ENCODE results near the gene APMAP. TPM values are rescaled to one million over a fixed set of nuclear protein-coding genes. Genes with fewer than 3 reads are reported as not detected.

The APMAP gene
- total RNA-seq, 1 experiment from 2014 or later = 67.8 TPM

- Histone ChIP-seq H2AK5ac (ENCODE audit: insufficient read length, low read length) (no peak overlapping the region), H2BK12ac (ENCODE audit: insufficient read length, low read depth, low read length) (no peak overlapping the region), H2BK15ac (ENCODE audit: low read depth, low read length) (no peak overlapping the region), H3K18ac (ENCODE audit: insufficient read length, low read depth, low read length) (no peak overlapping the region), H3K27me3 (ENCODE audit: insufficient read depth, low read length) (no peaks in the 10 kb centered on the region), H2AFZ (ENCODE audit: low read length) (no peak overlapping the region), H3K79me2 (ENCODE audit: insufficient read depth, low read length) (no peaks in the 10 kb centered on the region), H3K4me2 (ENCODE audit: insufficient read depth, insufficient read length, low read length) (no peak overlapping the region), H3K79me1 (ENCODE audit: insufficient read depth, low read depth, low read length, poor library complexity, severe bottlenecking) (no peaks in the 10 kb centered on the region), H4K8ac (replicated peaks; ENCODE audit: insufficient read length, low read depth, low read length) (no peak overlapping the region), H2BK5ac (ENCODE audit: insufficient read length, low read length) (no peak overlapping the region), H3K23me2 (ENCODE audit: insufficient read length, low read depth, low read length, poor library complexity, severe bottlenecking) (no peaks in the 10 kb centered on the region), H3K27ac (ENCODE audit: insufficient read length, low read depth, low read length) (no peak overlapping the region), H2BK20ac (ENCODE audit: low read depth, low read length, poor library complexity, severe bottlenecking) (no peak overlapping the region), H3K23ac (ENCODE audit: insufficient read length, low read depth, low read length) (no peak overlapping the region), H3K9ac (ENCODE audit: extremely low read depth, insufficient read length, low read length) (no peak overlapping the region), H3K9me3 (ENCODE audit: control insufficient read depth, low read depth, low read length) (no peaks in the 10 kb centered on the region), H4K20me1 (ENCODE audit: control insufficient read depth, insufficient read depth, insufficient read length) (no peaks in the 10 kb centered on the region), H3K4ac (ENCODE audit: low read depth, low read length) (no peak overlapping the region), H2BK120ac (ENCODE audit: low read depth, low read length, poor library complexity, severe bottlenecking) (no peak overlapping the region), H4K91ac (ENCODE audit: insufficient read length, low read depth, low read length) (no peak overlapping the region), H3K14ac (ENCODE audit: insufficient read depth, low read length) (no peak overlapping the region), H3T11ph (ENCODE audit: low read length) (no peak overlapping the region), H3K4me1 (ENCODE audit: insufficient read depth, low read length) (no peaks in the 10 kb centered on the region), H3K56ac (ENCODE audit: insufficient read length, low read depth, low read length) (no peak overlapping the region), H4K5ac (ENCODE audit: insufficient read length, low read depth, low read length) (no peak overlapping the region)
- H3K4me3 Mint-ChIP-seq = no peak overlapping the region
- peaks cover 25% of the 10 kb centered on the region for H3K27me3 Mint-ChIP-seq (ENCODE audit: low read depth)
- no peak for DNase-seq
- no peak for TF ChIP-seq CTCF (conservative IDR thresholded peaks at IDR 0.05)
- no peak overlapping the region for H3K27ac Mint-ChIP-seq
- WGBS (ENCODE audit: extremely low coverage, insufficient read length, low lambda C conversion rate) = no CpG with 5 or more reads among the region's 3 CpGs
- H3K9me3 Mint-ChIP-seq = peaks cover 44 to 46% of the 10 kb centered on the region in 2 experiments; a peak in 4 of 5 replicates
- H3K4me1 Mint-ChIP-seq = no peaks in the 10 kb centered on the region
- H3K36me3 Mint-ChIP-seq (ENCODE audit: insufficient read depth in 1 of 3, low read depth in 3 of 3) = peaks cover 0 to 6% (median 2%) of the 10 kb centered on the region in 3 experiments; a peak in 3 of 7 replicates
Measured at GRCh38 chr20:24943731-24944130, 48.8 kb downstream of the APMAP start.
